Spleen (tissue), 7 donors: ENCODE data around the gene WNK2.

Experiments used
- POLR2A ChIP-seq, 3 donors: fragments of 450-650 bp; IDR thresholded peaks; one replicate each; pipeline ENCODE4 v1.5.1; 2017; ENCODE audit warnings: antibody characterized with exemption in 3 of 3, mild to moderate bottlenecking in 1 of 3
- POLR2AphosphoS5 ChIP-seq, 3 donors: sonication (generic); formaldehyde crosslinking; IDR thresholded peaks; one replicate each; pipeline ENCODE4 v1.5.1; 2017; ENCODE audit warnings: antibody characterized with exemption in 3 of 3
- TF ChIP-seq, protein P1 (sequence below), 11 experiments: fragments of 200-600 bp in 7 of 11; fragments of 450-650 bp in 4 of 11; sonication (generic) in 4 of 11; IDR thresholded peaks in 8 of 11; conservative IDR thresholded peaks in 3 of 11; 1 replicate in 7 of 11; 2 replicates in 4 of 11; pipeline versions ENCODE4 v1.4.0 to v1.8.0; 2016 to 2021; ENCODE audit warnings: antibody characterized with exemption in 11 of 11, inconsistent platforms in 4 of 11, mild to moderate bottlenecking in 1 of 11
- donor health status: DM: no; HTN: no; CAD: no; lungs with moderate emphysema.
- donor health status: DM: no; HTN: no; CAD: no.
- donor health status: DM: no; HTN: no; CAD: no.

DNA sequence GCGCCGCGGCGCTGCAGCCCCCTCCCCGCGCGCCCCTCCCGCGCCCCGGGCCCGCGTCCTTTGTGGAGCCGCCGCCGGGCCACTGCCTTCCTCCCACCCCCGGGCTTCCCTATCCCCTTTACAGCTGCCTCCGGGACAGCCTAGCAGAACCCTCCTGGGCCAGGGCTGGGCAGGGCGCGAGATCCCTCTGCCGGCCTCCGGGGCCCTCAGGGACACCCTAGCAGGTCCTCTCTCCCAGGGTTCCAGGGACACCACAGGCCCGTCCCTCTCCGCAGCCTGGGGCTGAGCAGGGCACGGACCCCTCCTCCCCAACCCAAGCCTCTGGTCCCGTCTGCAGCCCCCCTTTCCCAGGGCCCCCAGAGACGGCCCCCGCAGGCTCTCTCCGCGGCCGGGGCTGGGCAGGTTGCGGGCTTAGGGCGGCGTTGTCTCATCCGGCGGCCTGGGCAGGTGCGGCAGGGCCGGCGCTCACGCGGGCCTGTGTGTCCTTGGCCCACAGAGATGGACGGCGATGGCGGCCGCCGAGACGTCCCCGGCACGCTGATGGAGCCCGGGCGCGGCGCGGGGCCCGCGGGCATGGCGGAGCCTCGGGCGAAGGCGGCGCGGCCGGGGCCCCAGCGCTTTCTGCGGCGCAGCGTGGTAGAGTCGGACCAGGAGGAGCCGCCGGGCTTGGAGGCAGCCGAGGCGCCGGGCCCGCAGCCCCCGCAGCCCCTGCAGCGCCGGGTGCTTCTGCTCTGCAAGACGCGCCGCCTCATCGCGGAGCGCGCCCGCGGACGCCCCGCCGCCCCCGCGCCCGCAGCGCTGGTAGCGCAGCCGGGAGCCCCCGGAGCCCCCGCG, 710 bp downstream of the WNK2 start:
- TF ChIP-seq, protein P1, sequence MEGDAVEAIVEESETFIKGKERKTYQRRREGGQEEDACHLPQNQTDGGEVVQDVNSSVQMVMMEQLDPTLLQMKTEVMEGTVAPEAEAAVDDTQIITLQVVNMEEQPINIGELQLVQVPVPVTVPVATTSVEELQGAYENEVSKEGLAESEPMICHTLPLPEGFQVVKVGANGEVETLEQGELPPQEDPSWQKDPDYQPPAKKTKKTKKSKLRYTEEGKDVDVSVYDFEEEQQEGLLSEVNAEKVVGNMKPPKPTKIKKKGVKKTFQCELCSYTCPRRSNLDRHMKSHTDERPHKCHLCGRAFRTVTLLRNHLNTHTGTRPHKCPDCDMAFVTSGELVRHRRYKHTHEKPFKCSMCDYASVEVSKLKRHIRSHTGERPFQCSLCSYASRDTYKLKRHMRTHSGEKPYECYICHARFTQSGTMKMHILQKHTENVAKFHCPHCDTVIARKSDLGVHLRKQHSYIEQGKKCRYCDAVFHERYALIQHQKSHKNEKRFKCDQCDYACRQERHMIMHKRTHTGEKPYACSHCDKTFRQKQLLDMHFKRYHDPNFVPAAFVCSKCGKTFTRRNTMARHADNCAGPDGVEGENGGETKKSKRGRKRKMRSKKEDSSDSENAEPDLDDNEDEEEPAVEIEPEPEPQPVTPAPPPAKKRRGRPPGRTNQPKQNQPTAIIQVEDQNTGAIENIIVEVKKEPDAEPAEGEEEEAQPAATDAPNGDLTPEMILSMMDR (IDR thresholded peaks at IDR 0.05 in 8 of 11, conservative IDR thresholded peaks at IDR 0.05 in 3 of 11) = no peak
- TF ChIP-seq POLR2A (IDR thresholded peaks at IDR 0.05) (no peak), POLR2AphosphoS5 (IDR thresholded peaks at IDR 0.05) (no peak)
